Neural cell (in vitro differentiated cells): ENCODE data around the gene KLLN. TPM values are rescaled to one million over a fixed set of nuclear protein-coding genes. Genes with fewer than 3 reads are reported as not detected.
A peak's percentile ranks its signal among the peaks of the same experiment; 100 is the strongest.

Source experiments
- H2AFZ ChIP-seq: fragments of 200-600, 300-800 bp; sonication (generic), shearing (Covaris generic); 2 replicates; pipeline ENCODE4 v1.6.0; 2014; ENCODE audit warnings: low read depth, mild to moderate bottlenecking, antibody characterized with exemption, low read length, moderate library complexity
- H3F3A ChIP-seq: fragments of 200-600 bp; shearing (Covaris generic); 2 replicates; pipeline ENCODE4 v1.6.1; 2016; ENCODE audit warnings: mild to moderate bottlenecking, moderate library complexity, mixed read lengths, antibody characterized with exemption, low read length; ENCODE audit not compliant: insufficient read depth, poor library complexity, severe bottlenecking
- H3K27ac ChIP-seq: fragments of 200-600, 300-800 bp; sonication (generic), shearing (Covaris generic); 2 replicates; pipeline ENCODE4 v1.5.1; 2014; ENCODE audit warnings: mild to moderate bottlenecking, low read length, moderate library complexity
- H3K27me3 ChIP-seq: fragments of 300-800, 200-600 bp; sonication (generic), shearing (Covaris generic); 2 replicates; pipeline ENCODE4 v1.6.0; 2014; ENCODE audit warnings: mild to moderate bottlenecking, low read depth, low read length, moderate library complexity; ENCODE audit not compliant: insufficient read depth
- H3K36me3 ChIP-seq: fragments of 300-800, 200-600 bp; sonication (generic), shearing (Covaris generic); 2 replicates; pipeline ENCODE4 v1.5.1; 2014; ENCODE audit warnings: mild to moderate bottlenecking, antibody characterized with exemption, low read length, moderate library complexity; ENCODE audit not compliant: insufficient read depth
- H3K4me2 ChIP-seq: fragments of 300-800, 200-600 bp; sonication (generic), shearing (Covaris generic); 2 replicates; pipeline ENCODE4 v1.6.0; 2014; ENCODE audit warnings: mild to moderate bottlenecking, low read length
- H3K4me3 ChIP-seq: fragments of 300-800, 200-600 bp; sonication (generic), shearing (Covaris generic); 2 replicates; pipeline ENCODE4 v1.5.1; 2014; ENCODE audit warnings: mild to moderate bottlenecking, low read length, moderate library complexity
- H3K79me2 ChIP-seq: fragments of 200-600 bp; shearing (Covaris generic); replicated peaks from 2 replicates; pipeline ENCODE4 v1.6.0; 2014; ENCODE audit warnings: mild to moderate bottlenecking, low read length, moderate library complexity; ENCODE audit not compliant: insufficient read depth
- H3K9ac ChIP-seq: fragments of 300-800, 200-600 bp; sonication (generic), shearing (Covaris generic); 2 replicates; pipeline ENCODE4 v1.6.1; 2016; ENCODE audit warnings: mild to moderate bottlenecking, low read length, mixed read lengths
- H3K9me2 ChIP-seq: fragments of 200-600 bp; shearing (Covaris generic); 2 replicates; pipeline ENCODE4 v1.6.1; 2016; ENCODE audit warnings: mild to moderate bottlenecking, low read length, mixed read lengths; ENCODE audit not compliant: insufficient read depth
- H3K9me3 ChIP-seq: fragments of 200-600, 300-800 bp; sonication (generic), shearing (Covaris generic); 2 replicates; pipeline ENCODE4 v1.6.1; 2016; ENCODE audit warnings: mild to moderate bottlenecking, mixed run types, low read length, moderate library complexity, mixed read lengths
- H4K20me1 ChIP-seq: fragments of 200-600 bp; shearing (Covaris generic); 2 replicates; pipeline ENCODE4 v1.6.1; 2016; ENCODE audit warnings: mild to moderate bottlenecking, mixed run types; ENCODE audit not compliant: insufficient read depth
- EP300 ChIP-seq: fragments of 450-650 bp; conservative IDR thresholded peaks from 2 replicates; pipeline ENCODE4 v1.6.1; 2014; ENCODE audit warnings: antibody characterized with exemption, mild to moderate bottlenecking, moderate library complexity; ENCODE audit not compliant: poor library complexity, severe bottlenecking
- EZH2 ChIP-seq: fragments of 200-600, 300-800 bp; shearing (Covaris generic), sonication (generic); IDR thresholded peaks from 2 replicates; pipeline ENCODE4 v1.6.1; 2014; ENCODE audit warnings: antibody characterized with exemption, low read length, borderline replicate concordance, mild to moderate bottlenecking; ENCODE audit not compliant: insufficient read depth, poor library complexity, severe bottlenecking
- MXI1 ChIP-seq: fragments of 450-650 bp; conservative IDR thresholded peaks from 2 replicates; pipeline ENCODE4 v1.6.1; 2014; ENCODE audit warnings: antibody characterized with exemption, mild to moderate bottlenecking; ENCODE audit not compliant: poor library complexity, severe bottlenecking
- POLR2AphosphoS5 ChIP-seq: IDR thresholded peaks from 2 replicates; pipeline ENCODE4 v1.6.1; 2012
- RAD21 ChIP-seq: fragments of 450-650 bp; conservative IDR thresholded peaks from 2 replicates; pipeline ENCODE4 v1.6.1; 2014; ENCODE audit warnings: antibody characterized with exemption, mild to moderate bottlenecking, moderate library complexity
- REST ChIP-seq: IDR thresholded peaks from 2 replicates; pipeline ENCODE4 v1.6.1; 2012; ENCODE audit warnings: borderline replicate concordance
- SMC3 ChIP-seq: fragments of 450-650 bp; conservative IDR thresholded peaks from 2 replicates; pipeline ENCODE4 v1.6.1; 2014; ENCODE audit warnings: antibody characterized with exemption, mild to moderate bottlenecking, moderate library complexity; ENCODE audit not compliant: poor library complexity
- TAF1 ChIP-seq: IDR thresholded peaks from 2 replicates; pipeline ENCODE4 v1.6.1; 2012; ENCODE audit warnings: low read depth
- polyA plus RNA-seq: library from polyadenylated mRNA; depleted of rRNA; stranded (reverse); fragments of >200 nt; gene quantifications from 2 replicates; pipeline ENCODE4 v1.2.3, GENCODE V29; 2014
- TF ChIP-seq, protein P1 (sequence below): fragments of 450-650 bp; IDR thresholded peaks from 2 replicates; pipeline ENCODE4 v1.5.1; 2014; ENCODE audit warnings: antibody characterized with exemption, mild to moderate bottlenecking, moderate library complexity; ENCODE audit not compliant: poor library complexity, severe bottlenecking

KLLN gene
- polyA plus RNA-seq, 1 donor from 2014 or later, result 0.77 TPM

DNA sequence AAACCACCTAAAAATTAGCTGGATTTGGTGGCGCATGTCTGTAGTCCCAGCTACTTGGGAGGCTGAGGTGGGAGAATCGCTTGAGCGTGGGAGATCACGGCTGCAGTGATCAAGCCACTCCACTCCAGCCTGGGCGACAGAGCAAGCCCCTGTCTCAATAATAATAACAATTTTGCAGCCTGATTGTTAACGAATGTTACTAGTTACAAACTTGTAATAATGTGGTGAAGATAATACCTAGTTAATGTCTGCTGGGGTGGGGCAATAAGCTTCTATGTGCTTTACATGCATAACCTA, 44.1 kb downstream of the KLLN start:
- Histone ChIP-seq H3K27me3 (no peaks in the 10 kb centered on the region), H3K9me3 (no peaks in the 10 kb centered on the region), H3K4me3 (peak overlapping the region; percentile 80), H3F3A (peaks cover 4% of the 10 kb centered on the region), H3K9me2 (no peaks in the 10 kb centered on the region), H3K79me2 (peaks cover 35% of the 10 kb centered on the region), H2AFZ (peak overlapping the region; percentile 54), H3K9ac (peak overlapping the region; percentile 91), H3K4me2 (peak overlapping the region; percentile 67), H3K27ac (peak overlapping the region; percentile 89), H3K36me3 (no peaks in the 10 kb centered on the region), H4K20me1 (no peaks in the 10 kb centered on the region)
- TF ChIP-seq EP300 (no peak), REST (no peak), EZH2 (no peak), POLR2AphosphoS5 (no peak), RAD21 (no peak), MXI1 (no peak), TAF1 (no peak), SMC3 (no peak)
- TF ChIP-seq, protein P1, sequence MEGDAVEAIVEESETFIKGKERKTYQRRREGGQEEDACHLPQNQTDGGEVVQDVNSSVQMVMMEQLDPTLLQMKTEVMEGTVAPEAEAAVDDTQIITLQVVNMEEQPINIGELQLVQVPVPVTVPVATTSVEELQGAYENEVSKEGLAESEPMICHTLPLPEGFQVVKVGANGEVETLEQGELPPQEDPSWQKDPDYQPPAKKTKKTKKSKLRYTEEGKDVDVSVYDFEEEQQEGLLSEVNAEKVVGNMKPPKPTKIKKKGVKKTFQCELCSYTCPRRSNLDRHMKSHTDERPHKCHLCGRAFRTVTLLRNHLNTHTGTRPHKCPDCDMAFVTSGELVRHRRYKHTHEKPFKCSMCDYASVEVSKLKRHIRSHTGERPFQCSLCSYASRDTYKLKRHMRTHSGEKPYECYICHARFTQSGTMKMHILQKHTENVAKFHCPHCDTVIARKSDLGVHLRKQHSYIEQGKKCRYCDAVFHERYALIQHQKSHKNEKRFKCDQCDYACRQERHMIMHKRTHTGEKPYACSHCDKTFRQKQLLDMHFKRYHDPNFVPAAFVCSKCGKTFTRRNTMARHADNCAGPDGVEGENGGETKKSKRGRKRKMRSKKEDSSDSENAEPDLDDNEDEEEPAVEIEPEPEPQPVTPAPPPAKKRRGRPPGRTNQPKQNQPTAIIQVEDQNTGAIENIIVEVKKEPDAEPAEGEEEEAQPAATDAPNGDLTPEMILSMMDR, result no peak

GRCh38 chr10:87818505-87819288, 44.6 kb downstream of the KLLN start:
- Histone ChIP-seq H3K4me2 (peak overlapping the region; percentile 67), H4K20me1 (no peaks in the 10 kb centered on the region), H3K27me3 (no peaks in the 10 kb centered on the region), H3K36me3 (no peaks in the 10 kb centered on the region), H3F3A (peaks cover 4% of the 10 kb centered on the region), H2AFZ (peak overlapping the region; percentile 54), H3K9ac (peak overlapping the region; percentile 91), H3K79me2 (peaks cover 41% of the 10 kb centered on the region), H3K9me3 (no peaks in the 10 kb centered on the region), H3K4me3 (peak overlapping the region; percentile 80), H3K27ac (peak overlapping the region; percentile 89), H3K9me2 (no peaks in the 10 kb centered on the region)
- TF ChIP-seq TAF1, result no peak
- peak; percentile 60 for TF ChIP-seq SMC3
- peak; percentile 65 for TF ChIP-seq REST
- TF ChIP-seq POLR2AphosphoS5, result peak; percentile 47
- TF ChIP-seq, protein P1, result peak; percentile 60
- no peak for TF ChIP-seq EZH2
- no peak for TF ChIP-seq EP300
- no peak for TF ChIP-seq MXI1
- TF ChIP-seq RAD21, result peak; percentile 41
